Endothelial cell of umbilical vein (primary cell): ENCODE data around the gene UNC13D. TPM values are rescaled to one million over a fixed set of nuclear protein-coding genes. Genes with fewer than 3 reads are reported as not detected.

Source experiments
- BruUV-seq: library from RNA; stranded (reverse); fragments of 400-500 nt; replicated peaks from 2 replicates; lab custom pipeline; 2021; lab: Mats Ljungman, UMichigan
- CTCF ChIA-PET: fragments of 300-600, 350-600 bp; sonication (Branson Sonifier 250); formaldehyde crosslinking; loops from one replicate; lab custom pipeline; 2021; ENCODE audit warnings: antibody characterized with exemption, inconsistent platforms; lab: Charles Lee
- POLR2A ChIA-PET: fragments of 300-600, 350-600 bp; sonication (Branson Sonifier 250); formaldehyde crosslinking; loops from one replicate; lab custom pipeline; 2021; ENCODE audit warnings: antibody characterized with exemption, inconsistent platforms; lab: Charles Lee
- DNase-seq: peaks from one replicate; pipeline ENCODE4 v3.0.0-alpha.2; 2011; ENCODE audit warnings: low read depth, low spot score
- FAIRE-seq: peaks from 2 replicates; lab custom pipeline; 2011; peaks lifted over from hg19 to GRCh38; lab: Jason Lieb, UNC
- H2AFZ ChIP-seq: 2 replicates; pipeline ENCODE4 v1.6.0; 2012; ENCODE audit warnings: low read depth, low read length, control low read depth, inconsistent platforms
- H3K27ac ChIP-seq: 2 replicates; pipeline ENCODE4 v1.5.1; 2011; ENCODE audit warnings: low read depth, mild to moderate bottlenecking, control low read depth, low read length, moderate library complexity; ENCODE audit not compliant: insufficient read depth
- H3K27me3 ChIP-seq, 2 experiments: 2 replicates each; pipeline versions ENCODE4 v1.6.0 to v1.6.1; 2011; ENCODE audit warnings: low read length in 2 of 2, mixed read lengths in 1 of 2; ENCODE audit not compliant: control insufficient read depth in 2 of 2, insufficient read depth in 2 of 2
- H3K36me3 ChIP-seq, 2 experiments: 2 replicates in 1 of 2; 3 replicates in 1 of 2; pipeline ENCODE4 v1.5.1; 2011; ENCODE audit warnings: low read length in 2 of 2, mild to moderate bottlenecking in 1 of 2, moderate library complexity in 1 of 2; ENCODE audit not compliant: control insufficient read depth in 2 of 2, insufficient read depth in 2 of 2; ENCODE audit errors: extremely low read depth in 1 of 2
- H3K4me1 ChIP-seq: 3 replicates; pipeline ENCODE4 v1.5.1; 2011; ENCODE audit warnings: mild to moderate bottlenecking, low read length; ENCODE audit not compliant: control insufficient read depth, insufficient read depth; ENCODE audit errors: extremely low read depth
- H3K4me2 ChIP-seq: 2 replicates; pipeline ENCODE4 v1.6.1; 2011; ENCODE audit warnings: low read length, control low read depth, mixed read lengths; ENCODE audit not compliant: insufficient read depth
- H3K4me3 ChIP-seq, 3 experiments: fragments of 200-600 bp in 1 of 3; sonication (generic), shearing (Covaris generic) in 1 of 3; replicated peaks in 1 of 3; 2 replicates each; pipeline ENCODE4 v1.5.1; 2011 to 2016; ENCODE audit warnings: control low read depth in 3 of 3, low read length in 3 of 3, mild to moderate bottlenecking in 2 of 3, inconsistent platforms in 1 of 3, low read depth in 1 of 3, moderate library complexity in 1 of 3; ENCODE audit not compliant: insufficient read depth in 1 of 3
- H3K79me2 ChIP-seq: 2 replicates; pipeline ENCODE4 v1.6.0; 2012; ENCODE audit warnings: low read length, inconsistent platforms; ENCODE audit not compliant: control insufficient read depth, insufficient read depth
- H3K9ac ChIP-seq: replicated peaks from 2 replicates; pipeline ENCODE3; 2011; ENCODE audit warnings: low read length, control low read depth; ENCODE audit not compliant: insufficient read depth; ENCODE audit errors: extremely low read depth
- H3K9me1 ChIP-seq: replicated peaks from 3 replicates; pipeline ENCODE4 v1.6.0; 2011; ENCODE audit warnings: mild to moderate bottlenecking, low read length; ENCODE audit not compliant: control insufficient read depth, insufficient read depth; ENCODE audit errors: extremely low read depth
- H3K9me3 ChIP-seq: replicated peaks from 2 replicates; pipeline ENCODE4 v1.5.1; 2012; ENCODE audit warnings: low read length, inconsistent platforms; ENCODE audit not compliant: control insufficient read depth, insufficient read depth
- H4K20me1 ChIP-seq: replicated peaks from 2 replicates; pipeline ENCODE3; 2011; ENCODE audit warnings: mild to moderate bottlenecking, low read length; ENCODE audit not compliant: control insufficient read depth, insufficient read depth; ENCODE audit errors: extremely low read depth
- EZH2 ChIP-seq: IDR thresholded peaks from 2 replicates; pipeline ENCODE4 v1.6.1; 2012; ENCODE audit warnings: borderline replicate concordance, low read depth, mild to moderate bottlenecking, moderate library complexity, low read length, inconsistent platforms; ENCODE audit not compliant: severe bottlenecking
- FOS ChIP-seq: IDR thresholded peaks from 2 replicates; pipeline ENCODE4 v1.6.1; 2011; ENCODE audit warnings: mild to moderate bottlenecking, low read length, moderate library complexity, borderline replicate concordance; ENCODE audit not compliant: insufficient read depth
- GATA2 ChIP-seq: IDR thresholded peaks from 2 replicates; pipeline ENCODE4 v1.7.0; 2011; ENCODE audit warnings: low read depth, mild to moderate bottlenecking, moderate library complexity, mixed read lengths, low read length; ENCODE audit not compliant: insufficient read length, insufficient read depth
- JUN ChIP-seq: IDR thresholded peaks from 2 replicates; pipeline ENCODE4 v1.6.1; 2011; ENCODE audit warnings: borderline replicate concordance, low read depth; ENCODE audit not compliant: insufficient read length, insufficient read depth
- MAX ChIP-seq: IDR thresholded peaks from 2 replicates; pipeline ENCODE4 v1.6.1; 2011; ENCODE audit not compliant: insufficient read depth, insufficient read length
- MYC ChIP-seq: IDR thresholded peaks from one replicate; pipeline ENCODE4 v1.6.1; 2011; ENCODE audit warnings: mild to moderate bottlenecking, low read depth, low read length
- POLR2A ChIP-seq: IDR thresholded peaks from 2 replicates; pipeline ENCODE4 v1.6.1; 2012; ENCODE audit warnings: low read depth, mild to moderate bottlenecking, control low read depth, low read length
- POLR2AphosphoS5 ChIP-seq: IDR thresholded peaks from 2 replicates; pipeline ENCODE4 v1.6.1; 2012; ENCODE audit warnings: low read depth, mild to moderate bottlenecking, control low read depth, low read length, moderate library complexity; ENCODE audit not compliant: insufficient read depth
- dilution Hi-C: fragments of 300-500 bp; cut with MboI; formaldehyde crosslinking; loops from one replicate; pipeline ENCODE4 v1.15.0; 2019; ENCODE audit warnings: low sequenced_read_pairs; ENCODE audit not compliant: extremely low pct_ligation_motif_present
- intact Hi-C: fragments of 100-400 bp; cut with micrococcal nuclease; formaldehyde crosslinking; loops from one replicate; pipeline ENCODE4 v1.10.0; 2022
- polyA plus RNA-seq, 4 experiments: library from polyadenylated mRNA; depleted of rRNA in 3 of 4; stranded (reverse) in 3 of 4; unstranded in 1 of 4; fragments of >200 nt; gene quantifications; 2 replicates each; pipeline versions ENCODE4 v1.2.1 to v1.2.3, GENCODE V29; 2011 to 2012; ENCODE audit warnings: missing spikeins in 1 of 4
- total RNA-seq: library from RNA; stranded (reverse); gene quantifications from 2 replicates; pipeline ENCODE4 v1.2.3, GENCODE V29; 2021
- TF ChIP-seq, protein P1 (sequence below), 2 donors: IDR thresholded peaks; 1 replicate in 1 of 2; 2 replicates in 1 of 2; pipeline ENCODE4 v1.5.1; 2011; ENCODE audit warnings: low read length in 2 of 2, mild to moderate bottlenecking in 2 of 2, moderate library complexity in 2 of 2, control low read depth in 1 of 2, inconsistent platforms in 1 of 2, low read depth in 1 of 2; ENCODE audit not compliant: insufficient read depth in 1 of 2; ENCODE audit errors: extremely low read depth in 1 of 2

The UNC13D gene
- total and polyA plus RNA-seq, 2 donors (not counting 3 experiments of a cell fraction or from before 2014, with no cell fraction given): 6.9 to 14.9 TPM

DNA sequence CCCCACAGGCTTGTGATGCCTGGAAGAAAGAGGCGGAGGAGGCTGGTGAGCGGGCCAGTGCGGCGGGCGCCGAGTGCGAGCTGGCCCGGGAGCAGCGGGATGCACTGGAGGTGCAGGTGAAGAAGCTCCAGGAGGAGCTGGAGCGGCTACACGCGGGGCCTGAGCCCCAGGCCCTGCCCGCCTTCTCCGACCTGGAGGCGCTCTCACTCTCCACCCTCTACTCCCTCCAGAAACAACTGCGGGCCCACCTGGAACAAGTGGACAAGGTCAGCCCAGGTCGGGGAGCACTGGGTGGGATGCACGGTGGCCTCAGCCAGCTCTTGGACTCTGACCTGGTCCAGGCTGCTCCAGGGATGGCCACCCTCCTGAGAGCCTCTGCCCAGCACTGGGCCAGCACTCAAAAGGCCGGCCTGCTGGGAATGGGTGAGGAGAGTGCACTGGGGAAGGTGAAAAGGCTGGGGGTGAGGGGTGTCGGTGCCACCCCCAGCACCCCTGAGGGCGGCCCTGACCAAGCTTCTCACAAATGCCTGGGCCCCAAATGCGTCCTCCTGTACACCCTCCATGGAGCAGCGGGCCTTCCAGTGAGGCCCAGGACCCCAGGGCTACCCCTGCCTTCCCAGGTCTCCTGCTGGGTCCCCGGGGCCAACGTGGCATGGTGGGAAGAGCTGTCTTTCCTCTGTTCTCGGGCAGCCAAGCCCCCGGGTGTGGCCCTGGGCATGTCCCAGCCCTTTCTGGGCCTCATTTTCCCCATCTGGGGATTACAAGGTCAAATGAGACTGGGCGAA lies 20.8 kb downstream of the UNC13D start:
- DNase-seq (no peak), FAIRE-seq (no peak)
- no peak for TF ChIP-seq GATA2
- TF ChIP-seq MAX: no peak
- TF ChIP-seq POLR2A: no peak
- TF ChIP-seq EZH2: no peak
- no peak for TF ChIP-seq MYC
- TF ChIP-seq, protein P1, sequence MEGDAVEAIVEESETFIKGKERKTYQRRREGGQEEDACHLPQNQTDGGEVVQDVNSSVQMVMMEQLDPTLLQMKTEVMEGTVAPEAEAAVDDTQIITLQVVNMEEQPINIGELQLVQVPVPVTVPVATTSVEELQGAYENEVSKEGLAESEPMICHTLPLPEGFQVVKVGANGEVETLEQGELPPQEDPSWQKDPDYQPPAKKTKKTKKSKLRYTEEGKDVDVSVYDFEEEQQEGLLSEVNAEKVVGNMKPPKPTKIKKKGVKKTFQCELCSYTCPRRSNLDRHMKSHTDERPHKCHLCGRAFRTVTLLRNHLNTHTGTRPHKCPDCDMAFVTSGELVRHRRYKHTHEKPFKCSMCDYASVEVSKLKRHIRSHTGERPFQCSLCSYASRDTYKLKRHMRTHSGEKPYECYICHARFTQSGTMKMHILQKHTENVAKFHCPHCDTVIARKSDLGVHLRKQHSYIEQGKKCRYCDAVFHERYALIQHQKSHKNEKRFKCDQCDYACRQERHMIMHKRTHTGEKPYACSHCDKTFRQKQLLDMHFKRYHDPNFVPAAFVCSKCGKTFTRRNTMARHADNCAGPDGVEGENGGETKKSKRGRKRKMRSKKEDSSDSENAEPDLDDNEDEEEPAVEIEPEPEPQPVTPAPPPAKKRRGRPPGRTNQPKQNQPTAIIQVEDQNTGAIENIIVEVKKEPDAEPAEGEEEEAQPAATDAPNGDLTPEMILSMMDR (IDR thresholded peaks at IDR 0.05; ENCODE audit: extremely low read depth in 1 of 2, insufficient read depth in 1 of 2, low read depth in 1 of 2, low read length in 2 of 2): no peak
- no peak for TF ChIP-seq FOS
- no peak for TF ChIP-seq JUN
- no peak for TF ChIP-seq POLR2AphosphoS5
- dilution Hi-C loops: no loop called here
- H3K4me1 ChIP-seq: peaks cover 7% of the 10 kb centered on the region
- H3K9ac ChIP-seq: no peak overlapping the region
- CTCF ChIA-PET: interaction anchor here (1.8 to 2.4 kb wide), 2 partner anchors 40 to 70 kb away, joined by 6 to 9 read pairs; no protein-coding TSS in a partner anchor
- POLR2A ChIA-PET: interaction anchor here (1.5 kb wide), 1 partner anchor 43 kb away, joined by 3 read pairs; no protein-coding TSS in a partner anchor
- no peak overlapping the region for H3K27ac ChIP-seq
- intact Hi-C loops: no loop called here
- H4K20me1 ChIP-seq: no peaks in the 10 kb centered on the region
- no peaks in the 10 kb centered on the region for H3K9me3 ChIP-seq
- H3K9me1 ChIP-seq: no peaks in the 10 kb centered on the region
- H3K4me3 ChIP-seq: no peak overlapping the region
- no peaks in the 10 kb centered on the region for H3K79me2 ChIP-seq
- no TSS peak for BruUV-seq
- no peaks in the 10 kb centered on the region for H3K27me3 ChIP-seq
- peaks cover 0 to 33% of the 10 kb centered on the region in 2 experiments for H3K36me3 ChIP-seq
- H2AFZ ChIP-seq: no peak overlapping the region
- no peak overlapping the region for H3K4me2 ChIP-seq
